Stimulated activated CD8-positive, alpha-beta memory T cell treated with anti-CD3 and anti-CD28 coated beads, Interleukin-7, amount 100 ng/mL, for 48 hours (primary cell): Measurements from ENCODE around the gene RPSA.
A peak's percentile ranks its signal among the peaks of the same experiment; 100 is the strongest.
"Not testable (repeated sequence)": the region's sequence is repeated elsewhere in the genome, so short reads cannot be mapped to it uniquely, and the experiment has no call there.

Experiments
- DNase-seq, 2 donors: peaks; one replicate each; pipeline ENCODE4 v3.0.0-alpha.2; 2020; ENCODE audit warnings: low read depth in 1 of 2; ENCODE audit errors: extremely low read depth in 1 of 2

The RPSA gene

GRCh38 chr3:39418556-39419225 is 12.2 kb downstream of the RPSA start:
- DNase-seq: not testable (repeated sequence)

GRCh38 chr3:39419742-39420315 is 13.3 kb downstream of the RPSA start:
- DNase-seq: no peak

GRCh38 chr3:39420543-39420942 is 14.0 kb downstream of the RPSA start:
- DNase-seq: no peak

- DNase-seq: no peak
Measured at GRCh38 chr3:39423436-39423970, 17.0 kb downstream of the RPSA start.

GRCh38 chr3:39426312-39426711 is 19.8 kb downstream of the RPSA start:
- DNase-seq: no peak

- no peak for DNase-seq
Measured at GRCh38 chr3:39427506-39427905, 21.0 kb downstream of the RPSA start.

GRCh38 chr3:39428745-39429201 is 22.3 kb downstream of the RPSA start:
- DNase-seq: no peak

GRCh38 chr3:39429466-39429865 is 22.9 kb downstream of the RPSA start:
- no peak for DNase-seq

GRCh38 chr3:39432342-39432741 is 25.8 kb downstream of the RPSA start:
- DNase-seq: no peak

GRCh38 chr3:39433642-39434041 is 27.1 kb downstream of the RPSA start:
- no peak for DNase-seq

GRCh38 chr3:39434574-39434973 is 28.1 kb downstream of the RPSA start:
- no peak for DNase-seq

GRCh38 chr3:39435006-39435748 is 28.7 kb downstream of the RPSA start:
- no peak for DNase-seq

GRCh38 chr3:39438880-39439279 is 32.4 kb downstream of the RPSA start:
- DNase-seq: no peak

- no peak for DNase-seq
Measured at GRCh38 chr3:39440316-39440715, 33.8 kb downstream of the RPSA start.

- DNase-seq: no peak
Measured at GRCh38 chr3:39443530-39443929, 37.0 kb downstream of the RPSA start.

GRCh38 chr3:39445927-39446326 is 39.4 kb downstream of the RPSA start:
- no peak for DNase-seq

- no peak for DNase-seq
Measured at GRCh38 chr3:39446444-39446843, 39.9 kb downstream of the RPSA start.

GRCh38 chr3:39447637-39448483 is 41.3 kb downstream of the RPSA start:
- peak; percentile 10 to 38 for DNase-seq

GRCh38 chr3:39448506-39449233 is 42.1 kb downstream of the RPSA start:
- no peak for DNase-seq

GRCh38 chr3:39449796-39450195 is 43.3 kb downstream of the RPSA start:
- no peak for DNase-seq
